H1 (cell line): ENCODE measurements around the gene ASB1. TPM values are rescaled to one million over a fixed set of nuclear protein-coding genes. Genes with fewer than 3 reads are reported as not detected.

ENCODE experiments used
- CTCF ChIA-PET: fragments of 300-600 bp; sonication (Branson Sonifier 250); formaldehyde crosslinking; loops from one replicate; lab custom pipeline; 2021; ENCODE audit not compliant: partially characterized antibody; lab: Charles Lee
- POLR2A ChIA-PET: fragments of 300-600 bp; sonication (Branson Sonifier 250); formaldehyde crosslinking; loops from one replicate; lab custom pipeline; 2021; ENCODE audit warnings: inconsistent platforms; ENCODE audit not compliant: partially characterized antibody; lab: Charles Lee
- DNase-seq, 2 experiments: peaks; one replicate each; pipeline versions ENCODE4 v3.0.0 to v3.0.0-alpha.2; 2010 to 2022; ENCODE audit warnings: low spot score in 2 of 2, low read depth in 1 of 2, mixed read lengths in 1 of 2
- FAIRE-seq: peaks from 2 replicates; lab custom pipeline; 2011; peaks lifted over from hg19 to GRCh38; lab: Jason Lieb, UNC
- H2AFZ ChIP-seq: 2 replicates; pipeline ENCODE4 v1.8.1; 2012; ENCODE audit warnings: low read length, inconsistent platforms
- H2AK5ac ChIP-seq: 2 replicates; pipeline ENCODE4 v1.6.1; 2013; ENCODE audit warnings: low read depth, low read length
- H2BK120ac ChIP-seq: replicated peaks from 2 replicates; pipeline ENCODE3; 2013; ENCODE audit warnings: low read depth, low read length, inconsistent platforms
- H2BK12ac ChIP-seq: 2 replicates; pipeline ENCODE4 v1.6.1; 2013; ENCODE audit warnings: low read depth, low read length
- H2BK15ac ChIP-seq: 2 replicates; pipeline ENCODE4 v1.6.1; 2013; ENCODE audit warnings: low read length
- H2BK20ac ChIP-seq: 2 replicates; pipeline ENCODE4 v1.6.1; 2013; ENCODE audit warnings: low read length
- H2BK5ac ChIP-seq: 2 replicates; pipeline ENCODE4 v1.6.1; 2013; ENCODE audit warnings: low read depth, low read length
- H3K14ac ChIP-seq: 2 replicates; pipeline ENCODE4 v1.6.1; 2013; ENCODE audit warnings: inconsistent platforms; ENCODE audit not compliant: insufficient read length
- H3K18ac ChIP-seq: 2 replicates; pipeline ENCODE4 v1.6.1; 2013; ENCODE audit warnings: low read length; ENCODE audit errors: extremely low read depth
- H3K23ac ChIP-seq: 2 replicates; pipeline ENCODE4 v1.6.1; 2013; ENCODE audit warnings: inconsistent platforms; ENCODE audit not compliant: insufficient read length
- H3K23me2 ChIP-seq: 2 replicates; pipeline ENCODE4 v1.6.1; 2013; ENCODE audit warnings: low read depth, low read length
- H3K27ac ChIP-seq: 2 replicates; pipeline ENCODE4 v1.6.1; 2011; ENCODE audit warnings: low read depth, low read length, inconsistent platforms
- H3K27me3 ChIP-seq, 4 experiments: replicated peaks in 1 of 4; 1 replicate in 1 of 4; 2 replicates in 3 of 4; pipeline versions ENCODE4 v1.6.1 to v1.8.1; 2011 to 2013; ENCODE audit warnings: low read length in 3 of 4, mild to moderate bottlenecking in 3 of 4, inconsistent platforms in 2 of 4, mixed read lengths in 2 of 4, moderate library complexity in 1 of 4; ENCODE audit not compliant: control insufficient read depth in 3 of 4, insufficient read depth in 3 of 4; ENCODE audit errors: extremely low read depth in 1 of 4
- H3K36me3 ChIP-seq, 4 experiments: 2 replicates each; pipeline versions ENCODE4 v1.6.1 to v1.8.1; 2011 to 2013; ENCODE audit warnings: mild to moderate bottlenecking in 4 of 4, low read length in 3 of 4, moderate library complexity in 2 of 4, control low read depth in 1 of 4, inconsistent platforms in 1 of 4; ENCODE audit not compliant: insufficient read depth in 4 of 4, control insufficient read depth in 2 of 4
- H3K4ac ChIP-seq: replicated peaks from 2 replicates; pipeline ENCODE3; 2013; ENCODE audit warnings: low read length, low read depth, mixed read lengths, inconsistent platforms; ENCODE audit not compliant: insufficient read length
- H3K4me1 ChIP-seq, 4 experiments: replicated peaks in 1 of 4; 1 replicate in 1 of 4; 2 replicates in 3 of 4; pipeline versions ENCODE4 v1.6.1 to v1.8.1; 2011 to 2013; ENCODE audit warnings: low read length in 3 of 4, inconsistent platforms in 2 of 4, mixed read lengths in 1 of 4; ENCODE audit not compliant: insufficient read depth in 4 of 4, control insufficient read depth in 3 of 4
- H3K4me2 ChIP-seq, 2 experiments: 2 replicates each; pipeline versions ENCODE4 v1.6.1 to v1.8.1; 2011 to 2013; ENCODE audit warnings: low read depth in 2 of 2, low read length in 2 of 2, control low read depth in 1 of 2, inconsistent platforms in 1 of 2, mild to moderate bottlenecking in 1 of 2; ENCODE audit not compliant: insufficient read depth in 1 of 2
- H3K4me3 ChIP-seq, 4 experiments: fragments of 200-600, 300-600 bp in 1 of 4; sonication (generic), shearing (Covaris generic), sonication (Bioruptor Twin) in 1 of 4; 2 replicates each; pipeline versions ENCODE4 v1.5.1 to v1.8.1; 2011 to 2016; ENCODE audit warnings: low read length in 4 of 4, low read depth in 3 of 4, control low read depth in 2 of 4, inconsistent platforms in 2 of 4, mild to moderate bottlenecking in 2 of 4, mixed read lengths in 1 of 4, moderate library complexity in 1 of 4; ENCODE audit not compliant: insufficient read depth in 2 of 4; ENCODE audit errors: extremely low read depth in 1 of 4
- H3K56ac ChIP-seq: replicated peaks from 2 replicates; pipeline ENCODE3; 2013; ENCODE audit warnings: low read depth, mild to moderate bottlenecking, mixed read lengths, low read length, inconsistent platforms; ENCODE audit not compliant: insufficient read length
- H3K79me1 ChIP-seq: 2 replicates; pipeline ENCODE4 v1.6.1; 2013; ENCODE audit warnings: low read depth, low read length, control low read depth
- H3K79me2 ChIP-seq, 2 experiments: 2 replicates each; pipeline versions ENCODE4 v1.6.1 to v1.8.1; 2012 to 2013; ENCODE audit warnings: low read length in 2 of 2, mild to moderate bottlenecking in 2 of 2, inconsistent platforms in 1 of 2; ENCODE audit not compliant: insufficient read depth in 2 of 2, control insufficient read depth in 1 of 2
- H3K9ac ChIP-seq, 4 experiments: replicated peaks in 1 of 4; 1 replicate in 1 of 4; 2 replicates in 3 of 4; pipeline versions ENCODE4 v1.6.1 to v1.8.1; 2011 to 2013; ENCODE audit warnings: low read depth in 3 of 4, low read length in 3 of 4, control low read depth in 2 of 4, mild to moderate bottlenecking in 2 of 4, moderate library complexity in 2 of 4, inconsistent platforms in 1 of 4; ENCODE audit errors: extremely low read depth in 1 of 4
- H3K9me3 ChIP-seq, 2 experiments: 2 replicates each; pipeline versions ENCODE4 v1.6.1 to v1.8.1; 2012 to 2013; ENCODE audit warnings: mild to moderate bottlenecking in 2 of 2, moderate library complexity in 2 of 2, control low read depth in 1 of 2, inconsistent platforms in 1 of 2, low read depth in 1 of 2, low read length in 1 of 2, mixed read lengths in 1 of 2; ENCODE audit not compliant: insufficient read depth in 2 of 2
- H4K20me1 ChIP-seq, 2 experiments: replicated peaks in 1 of 2; 2 replicates each; pipeline versions ENCODE3 to v1.8.1; 2011 to 2013; ENCODE audit warnings: inconsistent platforms in 2 of 2, low read length in 2 of 2, mild to moderate bottlenecking in 1 of 2; ENCODE audit not compliant: insufficient read depth in 2 of 2, control insufficient read depth in 1 of 2
- H4K5ac ChIP-seq: 2 replicates; pipeline ENCODE4 v1.6.1; 2013; ENCODE audit warnings: low read length, low read depth, mixed read lengths, inconsistent platforms; ENCODE audit not compliant: insufficient read length
- H4K8ac ChIP-seq: 2 replicates; pipeline ENCODE4 v1.8.0; 2013; ENCODE audit warnings: mild to moderate bottlenecking, moderate library complexity, low read length, inconsistent platforms; ENCODE audit not compliant: insufficient read depth; ENCODE audit errors: extremely low read depth
- H4K91ac ChIP-seq: replicated peaks from 2 replicates; pipeline ENCODE3; 2013; ENCODE audit warnings: low read length, mixed read lengths, inconsistent platforms; ENCODE audit not compliant: insufficient read length
- CREB1 ChIP-seq: IDR thresholded peaks from 2 replicates; pipeline ENCODE4 v1.6.1; 2012; ENCODE audit warnings: inconsistent platforms
- SIN3A ChIP-seq, 2 experiments: IDR thresholded peaks in 1 of 2; conservative IDR thresholded peaks in 1 of 2; 2 replicates each; pipeline ENCODE4 v1.6.1; 2011 to 2012; ENCODE audit warnings: low read length in 2 of 2, improper control_type of control experiment in 1 of 2, low read depth in 1 of 2, mild to moderate bottlenecking in 1 of 2
- SIX5 ChIP-seq: IDR thresholded peaks from 2 replicates; pipeline ENCODE4 v1.6.1; 2011; ENCODE audit warnings: mild to moderate bottlenecking, low read depth, low read length
- WGBS, 2 experiments: shearing (Covaris generic) in 1 of 2; methylation state at CpG; one replicate each; pipeline versions ENCODE4 v1.1.6 to v1.1.7; 2013 to 2015; ENCODE audit warnings: low lambda C conversion rate in 2 of 2, mixed read lengths in 2 of 2, inconsistent platforms in 1 of 2, low coverage in 1 of 2, missing lambda C conversion rate in 1 of 2; ENCODE audit not compliant: insufficient replicate concordance in 2 of 2, insufficient coverage in 1 of 2, insufficient read length in 1 of 2; ENCODE audit errors: extremely low coverage in 1 of 2, missing lambda C conversion rate in 1 of 2; 5-methylcytosine and 5-hydroxymethylcytosine counted together
- polyA plus RNA-seq, 7 experiments: library from polyadenylated mRNA; depleted of rRNA in 3 of 7; stranded (reverse) in 5 of 7; unstranded in 2 of 7; fragments of >200 nt in 5 of 7; fragments of 200-250 nt in 2 of 7; gene quantifications; 1 replicate in 5 of 7; 2 replicates in 1 of 7; 4 replicates in 1 of 7; pipeline versions ENCODE4 v1.2.1 to v1.2.3, GENCODE V29; 2011 to 2013; ENCODE audit warnings: missing spikeins in 2 of 7, mixed read lengths in 2 of 7
- total RNA-seq: library from RNA; stranded (reverse); fragmentation: NEBNext Ultra II Directional; extraction: Animal tissue kit (Norgen Biotek cat#: 25700); gene quantifications from 2 replicates; pipeline ENCODE4 v1.2.1, GENCODE V29; 2021
- TF ChIP-seq, protein P1 (sequence below): IDR thresholded peaks from 2 replicates; pipeline ENCODE4 v1.6.1; 2011; ENCODE audit warnings: low read length, improper control_type of control experiment

ASB1 gene
- total and polyA plus RNA-seq, 2 of the 8 experiments (the other 6 are each of a cell fraction or from before 2014, with no cell fraction given) = 24.1 to 36.0 TPM

DNA sequence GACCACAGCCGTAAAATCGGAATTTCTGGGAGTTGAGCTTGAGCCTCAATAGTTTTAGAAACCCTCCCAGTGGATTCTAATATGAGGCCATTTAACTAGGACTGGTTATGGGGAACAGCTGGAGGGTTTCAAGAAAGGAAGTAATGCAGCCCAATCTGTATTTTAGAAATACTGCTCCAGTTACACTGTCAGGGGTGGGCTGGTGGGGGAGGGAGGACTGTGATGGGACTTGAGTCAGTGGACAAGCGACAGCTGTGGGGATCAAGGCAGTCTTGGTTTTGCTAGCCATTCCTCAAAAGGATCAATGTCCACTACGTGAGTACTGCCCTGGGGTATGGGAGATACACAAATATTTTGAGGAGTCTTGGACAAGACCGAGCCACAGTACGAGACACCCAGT lies 34.8 kb downstream of the ASB1 start:
- H2AK5ac ChIP-seq = no peak overlapping the region
- no peak overlapping the region for H4K5ac ChIP-seq
- no peak overlapping the region for H2BK15ac ChIP-seq
- H2BK120ac ChIP-seq = no peak overlapping the region
- POLR2A ChIA-PET = interaction anchor here (1.5 kb wide), 1 partner anchor 9 kb away, joined by 4 read pairs; no protein-coding TSS in a partner anchor
- no peak overlapping the region for H2BK5ac ChIP-seq
- H4K8ac ChIP-seq = no peak overlapping the region
- no peaks in the 10 kb centered on the region for H3K23me2 ChIP-seq
- H3K36me3 ChIP-seq = no peaks in the 10 kb centered on the region
- CTCF ChIA-PET = interaction anchor here (0.6 to 7.0 kb wide), 12 partner anchors 12 to 224 kb away, joined by 3 to 52 read pairs (median 3); no protein-coding TSS in a partner anchor
- no peak overlapping the region for H3K4ac ChIP-seq
- H3K56ac ChIP-seq = no peak overlapping the region
- no peaks in the 10 kb centered on the region for H3K4me1 ChIP-seq
- no peaks in the 10 kb centered on the region for H4K20me1 ChIP-seq
- H3K27me3 ChIP-seq = no peaks in the 10 kb centered on the region
- no peak overlapping the region for H3K14ac ChIP-seq
- H3K4me2 ChIP-seq = no peak overlapping the region
- H2BK12ac ChIP-seq = no peak overlapping the region
- H3K4me3 ChIP-seq = no peak overlapping the region
- no peak for DNase-seq
- H2BK20ac ChIP-seq = no peak overlapping the region
- H3K9me3 ChIP-seq = no peaks in the 10 kb centered on the region; a peak in 1 of 4 replicates
- H3K18ac ChIP-seq = no peak overlapping the region
- H2AFZ ChIP-seq = no peak overlapping the region
- H3K27ac ChIP-seq = no peak overlapping the region
- no peaks in the 10 kb centered on the region for H3K79me2 ChIP-seq
- TF ChIP-seq SIX5 (no peak), CREB1 (no peak), SIN3A (conservative IDR thresholded peaks at IDR 0.05 in 1 of 2, IDR thresholded peaks at IDR 0.05 in 1 of 2; ENCODE audit: low read depth in 1 of 2, low read length in 2 of 2) (no peak)
- TF ChIP-seq, protein P1, sequence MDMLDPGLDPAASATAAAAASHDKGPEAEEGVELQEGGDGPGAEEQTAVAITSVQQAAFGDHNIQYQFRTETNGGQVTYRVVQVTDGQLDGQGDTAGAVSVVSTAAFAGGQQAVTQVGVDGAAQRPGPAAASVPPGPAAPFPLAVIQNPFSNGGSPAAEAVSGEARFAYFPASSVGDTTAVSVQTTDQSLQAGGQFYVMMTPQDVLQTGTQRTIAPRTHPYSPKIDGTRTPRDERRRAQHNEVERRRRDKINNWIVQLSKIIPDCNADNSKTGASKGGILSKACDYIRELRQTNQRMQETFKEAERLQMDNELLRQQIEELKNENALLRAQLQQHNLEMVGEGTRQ = no peak
- TF ChIP-seq, all 59 proteins: peak for 0
- no peaks in the 10 kb centered on the region for H3K79me1 ChIP-seq
- no peak overlapping the region for H3K23ac ChIP-seq
- 86% methylated on average over 6 of the region's 6 CpGs; no CpG with 5 or more reads in 1 of the 2 experiments for WGBS, 2 experiments
- H4K91ac ChIP-seq = no peak overlapping the region
- no peak for FAIRE-seq
- no peak overlapping the region for H3K9ac ChIP-seq
